Frontal cortex (tissue), 4 donors: ENCODE measurements around the gene PXYLP1. TPM values are rescaled to one million over a fixed set of nuclear protein-coding genes. Genes with fewer than 3 reads are reported as not detected.

ENCODE experiments used
- DNase-seq, 2 donors: peaks; one replicate each; pipeline ENCODE4 v3.0.0; 2012; ENCODE audit warnings: low spot score in 2 of 2
- FAIRE-seq: peaks from 2 replicates; lab custom pipeline; 2012; peaks lifted over from hg19 to GRCh38; lab: Jason Lieb, UNC
- total RNA-seq: library from RNA; depleted of rRNA; stranded (reverse); fragments of >200 nt; gene quantifications from one replicate; pipeline ENCODE4 v1.2.3, GENCODE V29; 2014
- donor health status: control.
- donor health status: control.
- donor health status: control.

Gene PXYLP1
- total RNA-seq, 1 donor from 2014 or later: 48.9 TPM

DNA sequence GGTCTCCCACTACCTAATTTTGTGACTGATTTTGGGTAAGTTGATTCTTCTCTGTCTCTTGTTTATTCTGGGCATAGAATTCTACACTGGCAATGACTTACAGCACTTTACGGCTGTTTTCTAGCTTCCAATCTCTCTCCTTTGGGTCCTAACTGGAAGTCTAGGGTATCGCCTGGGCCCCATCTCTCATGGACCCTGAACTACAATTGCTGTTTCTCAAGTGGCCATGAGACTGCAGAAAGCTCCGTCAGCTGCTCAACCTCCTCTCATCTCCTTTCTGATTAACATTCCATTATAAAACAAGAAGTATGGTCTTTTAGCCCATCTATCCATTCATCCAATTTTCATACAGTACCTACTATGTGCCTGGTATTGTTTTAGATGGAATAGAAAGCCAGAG lies 4.4 kb upstream of the PXYLP1 start:
- DNase-seq (no peak), FAIRE-seq (no peak)

DNA sequence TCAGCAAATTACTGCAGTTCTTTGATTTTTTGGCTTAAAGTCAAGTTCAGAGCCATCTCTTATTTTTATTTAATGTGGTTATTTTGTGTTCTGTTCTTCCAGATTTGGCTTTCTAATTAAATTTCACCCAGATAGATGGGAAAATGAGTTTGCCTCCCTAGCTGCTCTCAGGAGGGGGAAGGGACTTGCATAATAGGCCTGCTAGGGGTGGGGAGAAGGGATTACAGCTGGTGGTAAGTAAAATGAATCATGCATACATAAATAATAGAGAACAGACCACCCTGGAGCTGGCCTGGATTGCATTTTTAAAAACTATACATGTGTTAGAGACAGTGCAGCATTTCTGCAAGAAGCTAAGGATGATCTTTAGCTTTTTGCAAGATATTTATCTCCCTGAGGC lies 3.9 kb upstream of the PXYLP1 start:
- no peak for FAIRE-seq
- no peak for DNase-seq

GRCh38 chr3:141228395-141228794 lies 3.2 kb upstream of the PXYLP1 start:
- FAIRE-seq: no peak
- no peak for DNase-seq

DNA sequence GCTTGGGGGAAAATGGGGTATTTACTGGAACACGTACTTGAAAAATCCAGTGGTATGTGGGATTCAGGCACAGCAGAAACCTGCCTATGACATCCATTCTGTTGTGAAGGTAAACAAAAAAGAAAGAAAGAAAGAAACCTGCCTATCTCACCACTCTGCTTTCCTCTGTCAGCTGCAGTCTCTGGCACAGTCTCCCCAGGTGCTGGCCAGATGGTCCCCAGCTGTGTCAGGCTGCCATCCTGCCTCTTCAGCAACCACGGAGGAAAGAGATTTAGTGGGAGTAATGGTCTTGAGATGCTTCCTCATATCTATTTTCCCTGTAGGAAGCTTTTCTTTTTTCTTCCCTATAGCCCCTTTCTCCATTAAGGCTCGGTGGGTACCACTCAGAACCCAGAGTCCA lies 2.5 kb upstream of the PXYLP1 start:
- DNase-seq (no peak), FAIRE-seq (no peak)

GRCh38 chr3:141230293-141230692 lies 1.3 kb upstream of the PXYLP1 start:
- DNase-seq (no peak), FAIRE-seq (no peak)

DNA sequence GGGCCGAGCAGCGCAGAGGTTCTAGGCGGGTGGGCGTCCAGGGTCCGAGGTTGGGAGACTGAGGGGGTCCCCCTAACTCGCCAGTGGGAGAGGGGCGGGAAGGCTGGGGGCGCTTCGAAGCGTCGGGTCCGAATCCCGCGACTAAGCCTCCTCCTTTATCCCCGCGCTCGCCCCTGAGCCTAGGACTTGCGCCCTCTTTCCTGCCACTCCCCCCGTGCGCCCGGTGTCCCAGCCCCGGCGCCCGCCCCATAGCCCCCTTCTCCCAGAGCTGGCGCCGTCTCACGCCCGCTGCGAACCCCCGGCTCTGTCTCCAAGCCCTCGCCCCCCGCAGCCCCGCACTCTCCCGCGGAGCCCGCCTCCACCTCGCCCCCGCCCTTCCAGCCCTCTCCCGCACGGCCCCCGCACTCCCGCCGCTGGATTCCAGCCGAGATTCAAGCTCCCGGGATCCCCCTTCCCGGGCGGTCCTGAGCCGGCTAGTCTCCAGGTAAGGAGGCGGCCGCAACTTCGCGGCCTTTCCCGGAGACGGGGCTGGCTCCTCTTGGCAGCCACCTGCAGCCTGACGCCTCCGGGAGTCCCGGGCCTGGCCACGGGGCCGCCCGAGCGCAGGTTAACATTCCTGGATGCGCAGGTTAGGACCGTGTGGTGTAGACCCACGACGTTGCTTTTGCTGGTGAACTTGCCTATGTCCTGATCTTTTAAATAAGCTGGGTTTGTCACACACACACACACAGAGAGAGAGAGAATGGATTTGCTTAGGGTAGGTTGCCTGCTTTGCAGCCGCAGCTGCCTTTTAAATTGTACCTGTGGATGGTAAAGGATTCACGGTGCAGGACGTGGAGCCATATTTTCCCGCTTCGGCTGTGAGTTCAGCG lies 563 bp downstream of the PXYLP1 start:
- FAIRE-seq (no peak), DNase-seq (peak in 1 of 2 donors; percentile 29)

DNA sequence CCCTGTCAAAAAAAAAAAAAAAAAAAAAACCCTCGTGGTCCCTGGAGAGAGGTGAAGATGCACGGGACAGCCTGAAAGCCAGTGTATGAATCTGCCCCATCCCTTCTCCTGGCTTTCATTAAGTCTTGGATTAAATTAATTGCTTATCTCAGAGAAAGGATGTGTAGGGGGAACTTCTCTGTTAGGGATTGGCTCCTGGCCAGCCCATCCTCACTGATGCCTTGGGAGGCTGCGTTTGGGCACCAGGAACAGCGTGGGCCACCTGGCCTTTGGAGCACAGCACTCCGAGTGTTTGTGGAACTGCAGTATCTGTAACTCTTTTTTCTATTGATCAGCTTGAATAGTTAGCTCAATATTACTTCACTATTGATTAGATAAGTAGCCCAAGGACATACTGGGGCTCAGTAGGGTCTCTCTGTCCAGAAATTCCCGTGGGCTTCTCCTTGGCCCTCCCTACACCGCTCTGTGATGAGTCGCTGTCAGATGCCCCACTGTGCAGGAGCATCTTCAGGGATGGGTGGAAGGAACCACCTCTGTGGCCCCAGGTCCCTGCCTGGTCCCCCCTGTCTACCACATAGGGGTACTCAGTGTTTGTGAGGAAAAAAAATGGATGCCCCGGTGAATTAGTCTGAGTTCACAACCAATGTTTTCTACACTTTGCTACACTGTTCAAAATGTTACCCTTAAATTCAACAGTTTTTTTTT lies 2.0 kb downstream of the PXYLP1 start:
- no peak for DNase-seq
- no peak for FAIRE-seq

DNA sequence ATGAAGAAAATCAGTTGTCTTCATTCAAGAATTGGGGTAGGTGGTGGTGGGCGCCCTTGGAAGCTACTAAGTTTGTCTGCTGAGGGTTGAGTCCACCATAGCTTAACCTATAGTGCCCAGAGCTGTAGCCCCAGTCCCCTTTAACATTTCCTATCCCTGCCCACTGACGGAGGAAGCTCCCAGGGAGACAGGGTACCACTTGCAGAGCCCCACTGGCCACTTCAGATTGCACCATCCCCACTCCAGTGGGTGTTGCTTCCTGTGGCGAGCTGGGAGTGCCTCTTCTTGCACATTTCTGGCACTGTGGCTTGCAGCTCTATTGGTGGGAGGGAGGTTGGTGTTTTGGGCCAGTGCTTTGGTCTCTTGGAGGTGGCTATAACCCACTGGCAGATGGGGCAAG lies 2.7 kb downstream of the PXYLP1 start:
- FAIRE-seq: no peak
- DNase-seq: no peak

- FAIRE-seq (no peak), DNase-seq (no peak)
Measured at GRCh38 chr3:141235661-141236171, 4.1 kb downstream of the PXYLP1 start.

DNA sequence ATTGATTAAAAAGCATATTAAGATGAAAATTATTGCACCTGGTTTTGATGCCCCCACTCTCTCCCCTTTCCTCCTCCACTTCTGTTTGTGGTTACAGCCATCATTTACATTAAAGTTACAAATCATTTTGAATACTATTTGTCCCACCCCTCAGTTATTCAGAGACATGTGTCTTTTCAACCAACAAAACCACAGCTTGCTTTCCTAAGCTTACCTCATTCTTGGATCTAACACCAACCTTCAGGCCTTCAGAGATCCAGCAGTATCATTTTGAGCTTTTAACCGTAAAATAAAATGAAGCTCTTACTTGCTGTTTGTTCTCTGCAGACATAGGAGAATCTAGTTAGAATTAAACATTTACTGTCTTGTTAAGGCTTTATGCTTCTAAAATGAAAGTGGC lies 4.7 kb downstream of the PXYLP1 start:
- FAIRE-seq: no peak

DNA sequence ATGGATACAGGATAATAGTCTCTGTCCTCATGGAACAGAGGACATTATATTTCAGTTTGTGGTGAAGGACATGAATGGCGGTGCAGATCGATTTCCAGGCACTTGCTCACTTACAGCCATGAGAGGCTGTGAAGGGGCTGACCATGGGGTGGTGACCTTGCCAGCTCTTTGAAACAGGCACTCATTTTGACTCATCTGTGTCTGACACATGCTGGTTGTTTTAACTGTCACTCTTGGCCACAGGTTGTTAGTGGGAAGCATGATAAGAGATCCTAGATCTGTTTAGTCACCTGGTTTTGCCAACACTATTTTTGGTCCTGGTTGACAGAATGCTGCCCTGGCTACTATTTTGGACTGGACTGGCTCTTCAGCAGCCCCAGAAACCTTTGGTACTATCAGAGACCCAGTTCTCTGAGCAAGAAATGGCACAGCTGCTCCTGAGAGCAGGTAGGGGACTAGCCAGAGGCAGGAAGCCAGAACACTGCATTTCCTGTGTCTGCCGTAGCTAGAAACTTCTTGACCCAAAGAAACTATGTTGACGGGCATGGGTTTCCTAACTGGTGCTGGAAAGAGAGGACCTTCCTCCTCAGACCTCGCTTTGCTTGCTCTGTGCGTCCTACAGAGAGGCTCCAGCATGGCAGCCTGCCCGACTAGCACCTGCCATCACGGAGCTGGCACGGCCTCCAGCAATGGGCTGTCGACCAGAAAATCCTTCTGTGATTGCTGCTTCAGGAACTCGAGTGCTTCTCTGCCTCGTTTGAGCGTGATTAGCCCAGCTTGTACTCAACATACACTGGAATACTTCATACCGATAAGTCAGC lies 6.3 kb downstream of the PXYLP1 start:
- DNase-seq (no peak), FAIRE-seq (no peak)

More for the DNA sequence above, 4.7 kb downstream of the PXYLP1 start:
- no peak for DNase-seq

GRCh38 chr3:141239511-141240281 lies 8.1 kb downstream of the PXYLP1 start:
- FAIRE-seq (no peak), DNase-seq (no peak)

DNA sequence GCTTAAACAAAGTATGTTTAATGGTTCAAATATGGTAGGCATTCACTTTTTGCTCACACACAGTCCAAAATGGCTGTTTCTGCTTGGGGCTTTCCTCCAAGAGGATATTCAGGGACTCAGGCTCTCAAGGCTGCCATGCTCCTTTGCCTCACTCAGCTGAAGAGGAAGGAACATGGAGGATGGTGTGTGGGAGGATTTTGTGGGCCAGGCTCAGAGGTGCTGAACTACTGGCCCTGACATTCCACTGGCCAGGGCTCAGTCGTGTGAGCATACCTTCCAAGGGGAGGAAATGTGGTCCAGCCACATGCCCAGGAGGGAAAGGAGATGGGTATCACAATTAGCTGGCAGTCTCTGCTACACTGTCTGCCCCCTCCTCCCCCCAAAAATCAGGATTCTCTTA lies 8.7 kb downstream of the PXYLP1 start:
- FAIRE-seq: no peak
- no peak for DNase-seq

- no peak for FAIRE-seq
- DNase-seq: no peak
Measured at GRCh38 chr3:141240687-141241615, 9.3 kb downstream of the PXYLP1 start.

- FAIRE-seq (no peak), DNase-seq (no peak)
Measured at GRCh38 chr3:141241616-141242376, 10.2 kb downstream of the PXYLP1 start.

GRCh38 chr3:141242377-141243092 lies 10.9 kb downstream of the PXYLP1 start:
- DNase-seq (no peak), FAIRE-seq (no peak)

DNA sequence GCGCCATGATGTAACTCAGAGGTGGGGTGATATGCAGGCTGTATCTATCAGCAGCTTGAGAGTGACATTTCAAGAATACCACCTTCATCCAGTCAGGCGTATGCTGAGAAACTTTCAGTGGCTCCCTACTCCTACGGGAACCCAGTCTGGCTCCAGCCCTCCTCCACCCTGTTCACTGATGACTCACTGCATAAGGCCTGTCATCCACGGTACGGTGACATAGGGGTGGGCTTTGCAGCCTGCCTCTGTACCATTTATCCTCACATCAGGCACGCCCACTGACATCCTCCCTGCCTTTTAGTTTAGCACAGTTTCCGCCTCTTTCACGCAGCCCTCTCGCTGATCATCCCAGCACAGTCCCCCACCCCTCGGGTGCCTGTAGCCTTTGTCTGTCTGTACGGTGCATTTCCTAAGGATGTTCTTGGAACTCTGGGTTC lies 11.7 kb downstream of the PXYLP1 start:
- FAIRE-seq (no peak), DNase-seq (no peak)
